ENCODE measurements around the gene COL8A1.
A peak's percentile ranks its signal among the peaks of the same experiment; 100 is the strongest.

The COL8A1 gene

DNA sequence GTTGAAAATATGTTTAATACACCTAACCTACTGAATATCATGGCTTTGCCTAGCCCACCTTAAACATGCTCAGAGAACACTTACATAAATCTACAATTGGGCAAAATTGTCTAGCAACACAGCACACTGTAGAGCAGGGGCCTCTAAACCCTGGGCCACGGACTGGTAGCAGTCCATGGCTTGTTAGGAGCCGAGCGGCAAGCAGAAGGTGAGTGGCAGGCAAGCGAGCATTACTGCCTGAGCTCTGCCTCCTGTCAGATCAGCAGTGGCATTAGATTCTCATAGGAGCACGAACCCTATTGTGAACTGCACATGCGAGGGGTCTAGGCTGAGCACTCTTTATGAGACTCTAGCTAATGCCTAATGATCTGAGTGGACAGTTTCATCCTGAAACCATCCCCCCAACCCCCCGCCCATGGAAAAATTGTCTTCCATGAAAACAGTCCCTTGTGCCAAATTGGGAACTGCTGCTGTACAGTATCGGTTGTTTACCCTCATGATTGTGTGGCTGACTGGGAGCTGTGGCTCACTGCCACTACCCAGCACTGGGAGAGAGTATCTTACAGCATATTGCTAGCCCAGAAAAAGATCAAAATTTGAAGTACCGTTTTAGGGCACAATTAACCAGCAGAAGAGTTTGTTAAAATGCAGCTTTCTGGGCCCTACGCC is 205.3 kb downstream of the COL8A1 start:
- peak; percentile 53 for DNase-seq (ENCODE audit: low read depth, low spot score)

DNA sequence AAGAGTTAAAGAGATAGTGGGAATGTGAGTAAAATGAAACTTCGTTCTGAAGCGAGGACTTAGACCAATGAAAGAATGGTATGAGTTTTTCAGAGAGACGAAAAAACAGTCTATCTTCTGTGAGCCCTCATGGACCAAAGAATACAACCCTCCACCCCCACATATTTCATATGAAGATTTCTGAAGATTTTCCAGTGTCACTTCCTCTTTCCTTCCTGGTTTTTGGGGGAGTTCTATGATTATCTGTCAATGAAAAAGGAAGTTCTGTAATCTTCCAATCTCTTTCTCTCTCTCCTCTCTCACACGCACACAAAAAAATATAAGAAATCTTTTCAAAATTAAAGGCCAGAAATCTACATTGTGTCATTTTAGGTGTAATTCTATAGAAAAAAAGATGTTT is 206.9 kb downstream of the COL8A1 start:
- no peak for DNase-seq (ENCODE audit: low read depth, low spot score)

- DNase-seq (ENCODE audit: low read depth, low spot score): no peak
Measured at GRCh38 chr3:99845999-99846398, 207.6 kb downstream of the COL8A1 start.

DNA sequence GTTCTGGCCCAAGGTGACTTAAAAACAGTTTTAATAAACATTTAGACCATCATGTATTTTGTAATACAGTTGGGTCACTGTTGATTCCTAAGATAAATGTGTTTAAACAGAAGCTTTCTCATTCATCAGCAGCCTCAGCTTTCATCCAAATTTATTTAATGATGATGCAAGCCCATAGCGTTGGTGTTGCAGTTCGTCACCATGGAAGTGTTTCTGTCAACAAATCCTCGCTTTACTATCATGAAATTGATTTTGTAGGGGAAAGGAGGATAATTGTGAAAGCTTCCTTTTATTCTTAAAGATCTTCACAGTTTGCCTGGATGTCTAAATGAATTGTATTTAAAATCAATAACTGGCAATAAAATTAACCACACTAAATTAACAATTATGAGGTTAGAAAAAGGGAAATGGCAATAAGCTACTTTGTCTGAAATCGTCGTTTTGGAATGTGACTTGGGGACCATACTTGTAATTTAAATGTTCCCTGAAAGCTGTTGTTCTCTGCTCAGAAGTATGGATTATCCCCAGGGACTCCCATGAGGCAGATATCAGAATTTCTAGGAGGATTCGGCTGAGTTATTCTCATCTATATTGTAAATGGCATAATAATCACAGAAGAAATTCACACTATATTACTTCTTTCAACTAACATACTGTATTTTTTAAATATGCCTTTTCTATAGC is 208.2 kb downstream of the COL8A1 start:
- DNase-seq (ENCODE audit: low read depth, low spot score): no peak

DNA sequence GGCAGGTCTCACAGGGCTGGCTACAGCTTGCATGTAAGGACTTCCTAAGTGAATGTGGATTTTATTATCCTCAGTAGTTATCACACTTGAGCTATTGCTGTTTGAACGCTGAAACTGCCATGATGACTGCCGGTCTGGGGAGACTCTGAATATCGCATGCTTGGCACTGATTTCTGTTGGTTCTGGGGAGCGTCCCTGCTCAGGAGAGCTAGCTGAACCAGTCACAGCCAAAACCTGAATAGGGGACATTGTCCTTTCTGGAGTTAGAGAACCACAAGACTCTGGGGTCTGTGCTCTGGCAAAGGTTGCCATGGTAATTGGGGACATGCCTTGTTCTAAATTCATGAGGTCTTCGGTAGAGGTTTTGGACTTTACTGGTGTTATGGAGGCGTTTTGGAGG is 210.0 kb downstream of the COL8A1 start:
- no peak for DNase-seq (ENCODE audit: low read depth, low spot score)
